NCI-H2196 treated with DMSO at 0.1 percent for 48 hours (cell line): ENCODE results near the gene RAB1B.
"Not testable (repeated sequence)": the region's sequence is repeated elsewhere in the genome, so short reads cannot be mapped to it uniquely, and the experiment has no call there.

ENCODE experiments used
- DNase-seq: peaks from one replicate; lab custom pipeline; 2025; ENCODE audit not compliant: unreplicated experiment; lab: John Stamatoyannopoulos, UW

The RAB1B gene

DNA sequence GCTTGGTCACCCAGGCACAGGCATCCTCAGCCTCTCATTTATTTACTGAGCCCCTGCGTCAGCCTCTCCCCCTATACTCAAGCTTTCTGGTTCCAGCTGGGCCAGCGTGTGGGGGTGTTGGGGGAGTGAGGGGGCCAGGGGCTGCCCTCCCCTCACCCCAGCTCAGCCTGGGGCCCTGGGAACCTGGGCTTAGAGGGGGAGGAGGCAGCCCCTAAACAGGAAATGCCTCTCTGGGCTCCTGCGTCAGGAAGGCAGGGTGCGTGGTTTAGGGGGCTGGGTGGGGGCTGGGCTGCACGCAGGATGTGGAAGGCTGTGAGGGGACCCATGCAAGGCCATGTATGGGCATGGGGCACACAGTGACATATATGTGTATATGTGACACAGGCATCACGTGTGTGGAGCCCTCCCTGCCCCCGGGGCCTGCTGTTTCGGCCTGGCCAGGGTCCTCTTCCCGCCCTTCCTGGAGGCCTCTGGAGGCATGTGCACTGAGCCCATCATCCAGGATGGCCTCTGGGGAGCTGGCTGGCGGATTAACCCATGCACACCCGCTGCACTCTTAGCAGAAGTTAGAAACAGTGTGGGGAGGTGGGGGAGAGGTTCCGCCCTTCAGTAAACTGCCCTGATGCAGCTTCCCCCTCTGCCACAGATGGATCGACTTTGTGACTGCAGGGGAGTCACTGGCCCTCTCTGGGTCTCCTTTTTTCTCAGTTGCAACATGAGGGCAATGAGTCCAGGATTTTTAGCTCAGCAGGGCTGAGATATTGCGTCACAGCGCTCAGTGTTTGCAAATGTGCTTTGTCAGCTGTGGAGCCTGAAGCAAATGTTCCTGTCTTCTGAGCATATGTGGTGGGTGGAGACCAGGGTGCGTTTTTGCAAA, 49.5 kb downstream of the RAB1B start:
- no peak for DNase-seq

DNA sequence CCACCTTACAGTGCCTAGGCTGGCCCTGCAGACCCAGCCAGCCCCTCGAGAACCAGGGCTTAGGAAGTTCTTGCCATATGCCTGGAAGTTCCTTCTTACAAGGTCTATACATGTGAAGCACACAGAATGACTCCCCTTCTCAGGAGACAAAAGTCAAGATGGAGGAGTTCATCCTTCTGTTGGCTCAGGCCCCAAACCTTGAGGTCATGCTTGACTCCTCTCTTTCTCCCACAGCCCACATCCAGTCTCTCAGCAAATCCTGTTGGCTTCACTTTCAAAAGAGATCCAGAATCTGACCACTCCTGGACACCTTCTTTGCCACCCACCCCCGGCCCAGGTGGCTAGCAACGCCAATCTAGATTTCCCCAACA, 50.1 kb downstream of the RAB1B start:
- DNase-seq, result no peak

DNA sequence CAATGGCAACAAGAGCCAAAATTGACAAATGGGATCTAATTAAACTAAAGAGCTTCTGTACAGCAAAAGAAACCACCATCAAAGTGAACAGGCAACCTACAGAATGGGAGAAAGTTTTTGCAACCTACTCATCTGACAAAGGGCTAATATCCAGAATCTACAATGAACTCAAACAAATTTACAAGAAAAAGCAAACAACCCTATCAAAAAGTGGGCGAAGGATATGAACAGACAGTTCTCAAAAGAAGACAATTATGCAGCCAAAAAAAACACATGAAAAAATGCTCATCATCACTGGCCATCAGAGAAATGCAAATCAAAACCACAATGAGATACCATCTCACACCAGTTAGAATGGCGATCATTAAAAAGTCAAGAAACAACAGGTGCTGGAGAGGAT, 51.9 kb downstream of the RAB1B start:
- not testable (repeated sequence) for DNase-seq

DNA sequence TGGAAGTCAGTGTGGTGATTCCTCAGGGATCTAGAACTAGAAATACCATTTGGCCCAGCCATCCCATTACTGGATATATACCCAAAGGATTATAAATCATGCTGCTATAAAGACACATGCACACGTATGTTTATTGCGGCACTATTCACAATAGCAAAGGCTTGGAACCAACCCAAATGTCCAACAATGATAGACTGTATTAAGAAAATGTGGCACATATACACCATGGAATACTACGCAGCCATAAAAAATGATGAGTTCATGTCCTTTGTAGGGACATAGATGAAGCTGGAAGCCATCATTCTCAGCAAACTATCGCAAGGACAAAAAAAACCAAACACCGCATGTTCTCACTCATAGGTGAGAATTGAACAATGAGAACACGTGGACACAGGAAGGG, 52.3 kb downstream of the RAB1B start:
- not testable (repeated sequence) for DNase-seq

DNA sequence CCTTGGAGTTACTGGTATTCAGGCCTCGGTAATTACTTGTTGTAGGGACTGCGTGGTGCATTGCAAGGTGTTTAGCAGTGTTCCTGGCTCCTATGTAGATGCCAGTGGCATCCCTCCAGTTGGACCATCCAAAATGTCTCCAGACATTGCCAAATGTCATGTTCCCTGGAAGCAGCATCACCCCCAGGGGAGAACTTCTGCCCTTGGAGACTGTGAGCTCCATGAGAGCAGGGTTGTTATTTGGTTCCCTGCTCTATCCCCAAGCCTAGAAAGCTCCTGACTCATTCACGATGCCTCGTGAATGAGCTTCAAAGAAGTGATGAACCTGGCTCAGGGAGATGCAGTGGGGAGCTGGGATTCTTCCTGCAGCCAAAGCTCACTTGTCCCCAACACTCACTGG, 53.2 kb downstream of the RAB1B start:
- no peak for DNase-seq

DNA sequence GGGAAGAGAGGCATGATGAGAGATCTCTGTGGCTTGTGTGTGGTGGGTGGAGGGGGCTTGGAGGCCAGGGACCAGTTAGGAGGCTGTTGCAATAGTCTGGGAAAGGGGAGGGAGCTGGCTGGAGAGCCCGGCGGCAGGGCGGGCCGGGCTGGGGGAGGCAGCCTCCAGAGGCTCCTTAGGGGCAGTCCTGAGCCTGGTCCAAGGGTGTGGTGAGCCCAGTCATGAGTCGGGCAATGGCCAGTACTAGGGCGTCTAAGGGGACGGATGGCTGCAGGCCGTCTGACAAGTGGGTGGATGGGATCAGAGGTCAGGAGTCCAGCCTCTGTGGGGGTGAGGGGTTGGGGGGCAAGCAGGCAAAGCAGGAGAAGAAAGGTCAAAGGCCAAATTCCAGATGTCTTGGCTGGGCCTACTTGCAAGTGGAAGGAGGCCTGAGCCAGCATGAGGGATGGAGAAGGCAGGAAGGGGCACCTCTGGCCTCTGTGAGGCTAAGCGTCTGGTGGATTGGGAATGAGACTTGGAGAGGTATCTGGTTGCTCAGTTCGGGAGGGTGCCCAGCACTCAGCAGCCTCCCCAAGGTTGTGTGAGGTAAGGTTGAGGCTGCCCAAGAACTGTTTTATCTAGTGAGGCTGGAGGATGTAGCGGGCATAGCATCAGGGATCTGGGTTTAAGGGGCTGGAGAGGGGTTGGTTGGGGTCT, 54.4 kb downstream of the RAB1B start:
- DNase-seq, result no peak

GRCh38 chr11:66323684-66324083, 55.2 kb downstream of the RAB1B start:
- DNase-seq, result no peak

GRCh38 chr11:66324664-66325063, 56.2 kb downstream of the RAB1B start:
- no peak for DNase-seq

- no peak for DNase-seq
Observed at GRCh38 chr11:66325263-66325671, 56.8 kb downstream of the RAB1B start.

GRCh38 chr11:66326261-66327111, 58.0 kb downstream of the RAB1B start:
- DNase-seq, result no peak
